Upper lobe of left lung (tissue), 4 donors: Measurements from ENCODE around the gene SLC28A1.

Experiments
- CTCF ChIP-seq, 6 experiments: fragments of 450-650 bp in 4 of 6; fragments of 200-600 bp in 2 of 6; sonication (generic) in 2 of 6; IDR thresholded peaks; one replicate each; pipeline ENCODE4 v1.5.1; 2016 to 2019; ENCODE audit warnings: antibody characterized with exemption in 6 of 6
- POLR2A ChIP-seq, 4 donors: fragments of 450-650 bp; IDR thresholded peaks; one replicate each; pipeline ENCODE4 v1.5.1; 2016 to 2017; ENCODE audit warnings: antibody characterized with exemption in 4 of 4, mild to moderate bottlenecking in 2 of 4

DNA sequence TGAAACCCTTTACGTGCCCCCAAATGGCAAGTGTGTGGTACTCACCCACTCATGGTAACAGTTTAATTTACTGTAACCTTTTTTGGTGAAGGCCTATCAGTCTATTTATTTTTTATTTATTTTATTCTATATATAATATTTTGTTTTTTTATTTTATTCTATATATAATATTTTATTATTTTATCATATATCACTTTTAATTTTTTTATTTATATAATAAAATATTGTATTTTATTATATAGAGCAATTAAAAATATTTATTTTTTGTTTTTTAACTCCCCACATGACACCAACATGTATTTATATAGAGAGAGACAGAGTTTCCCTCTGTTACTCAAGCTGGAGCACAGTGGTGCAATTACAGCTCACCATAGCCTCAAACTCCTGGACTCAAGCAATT is 41.4 kb downstream of the SLC28A1 start:
- TF ChIP-seq CTCF (IDR thresholded peaks at IDR 0.05): no peak
- TF ChIP-seq POLR2A (IDR thresholded peaks at IDR 0.05): no peak
